Astrocyte (in vitro differentiated cells and primary cell): ENCODE results near the gene KDELR1.

ENCODE experiments used
- CTCF ChIP-seq: IDR thresholded peaks from 2 replicates; pipeline ENCODE4 v1.5.1; 2011; ENCODE audit warnings: low read depth, mild to moderate bottlenecking, inconsistent platforms, low read length, moderate library complexity; ENCODE audit not compliant: insufficient read depth
- EZH2 ChIP-seq: IDR thresholded peaks from 2 replicates; pipeline ENCODE4 v1.6.1; 2012; ENCODE audit warnings: mild to moderate bottlenecking, low read length, inconsistent platforms; ENCODE audit not compliant: insufficient read depth

DNA sequence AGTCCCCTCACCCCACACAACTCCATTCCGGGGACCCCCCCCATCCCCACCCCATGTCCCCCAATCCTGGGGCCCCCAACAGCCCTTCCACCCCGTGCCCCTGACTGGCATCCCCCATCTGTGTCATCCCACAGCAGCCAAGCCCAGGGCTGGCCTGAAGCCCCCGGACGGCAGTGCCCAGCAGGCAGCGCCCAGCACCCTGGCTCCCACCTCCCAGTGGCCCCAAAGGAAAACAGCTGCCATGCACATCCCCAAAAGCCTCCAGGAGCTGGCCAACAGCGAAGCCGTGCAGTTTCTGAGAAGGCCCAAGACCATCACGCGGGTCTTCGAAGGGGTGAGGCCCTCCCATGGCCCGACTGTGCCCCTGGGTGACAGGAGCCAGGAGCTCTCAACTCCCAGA lies 25.7 kb downstream of the KDELR1 start:
- TF ChIP-seq CTCF (no peak), EZH2 (no peak)
